ENCODE data around the gene PSMA6.

DNA sequence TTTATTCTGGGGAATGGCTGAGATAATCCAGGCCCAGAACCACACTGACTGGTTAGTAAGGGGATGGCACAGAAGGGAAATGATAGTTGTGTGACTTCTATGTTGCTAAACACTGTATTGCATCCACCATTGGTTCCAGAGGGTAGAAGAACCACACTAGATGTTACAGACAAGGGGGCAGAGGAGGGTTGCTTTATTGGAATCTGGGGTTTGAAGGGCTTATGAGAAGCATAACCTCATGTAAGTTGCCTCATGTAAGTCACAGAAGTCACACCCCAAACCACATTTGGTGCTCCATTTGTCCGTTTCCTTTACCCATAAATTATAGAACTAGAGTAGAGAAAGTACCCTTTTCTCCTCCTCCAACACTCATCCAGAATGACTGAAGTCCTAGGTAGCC is 5.5 kb upstream of the PSMA6 start:
- TF ChIP-seq CTCF (IDR thresholded peaks at IDR 0.05) (no peak), POLR2AphosphoS5 (IDR thresholded peaks at IDR 0.05) (no peak), EP300 (IDR thresholded peaks at IDR 0.05) (no peak)

Data from esophagus muscularis mucosa (tissue), 4 donors.